Prostate gland (tissue), 2 donors: Measurements from ENCODE around the gene KLF4.

ENCODE experiments used
- POLR2A ChIP-seq: fragments of 450-650 bp; IDR thresholded peaks from one replicate; pipeline ENCODE4 v1.6.1; 2016; ENCODE audit warnings: antibody characterized with exemption, mild to moderate bottlenecking
- POLR2AphosphoS5 ChIP-seq: sonication (generic); formaldehyde crosslinking; IDR thresholded peaks from one replicate; pipeline ENCODE4 v1.6.1; 2017; ENCODE audit warnings: antibody characterized with exemption
- TF ChIP-seq, protein P1 (sequence below), 4 experiments: fragments of 200-600 bp in 2 of 4; fragments of 450-650 bp in 2 of 4; sonication (generic) in 2 of 4; IDR thresholded peaks; 1 replicate in 3 of 4; 2 replicates in 1 of 4; pipeline ENCODE4 v1.5.1; 2016 to 2019; ENCODE audit warnings: antibody characterized with exemption in 4 of 4, mild to moderate bottlenecking in 2 of 4, moderate library complexity in 2 of 4

DNA sequence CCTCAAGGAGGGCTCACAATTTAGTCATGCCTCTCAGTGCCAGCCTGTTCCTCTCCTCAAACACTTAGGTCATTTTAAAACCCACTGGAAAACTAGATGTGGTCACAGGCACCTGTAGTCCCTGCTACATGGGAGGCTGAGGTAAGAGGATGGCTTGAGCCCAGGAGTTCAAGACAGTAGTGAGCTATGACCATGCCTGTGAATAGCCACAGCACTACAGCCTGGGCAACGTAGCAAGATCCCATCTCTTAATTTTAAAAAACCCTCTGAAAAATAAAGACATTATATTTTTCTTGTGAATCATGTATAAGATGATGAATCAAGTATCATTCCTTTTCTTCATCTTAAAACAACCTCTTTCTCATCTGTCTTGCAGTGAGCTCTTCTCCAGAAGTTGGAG lies 45.8 kb downstream of the KLF4 start:
- TF ChIP-seq, protein P1, sequence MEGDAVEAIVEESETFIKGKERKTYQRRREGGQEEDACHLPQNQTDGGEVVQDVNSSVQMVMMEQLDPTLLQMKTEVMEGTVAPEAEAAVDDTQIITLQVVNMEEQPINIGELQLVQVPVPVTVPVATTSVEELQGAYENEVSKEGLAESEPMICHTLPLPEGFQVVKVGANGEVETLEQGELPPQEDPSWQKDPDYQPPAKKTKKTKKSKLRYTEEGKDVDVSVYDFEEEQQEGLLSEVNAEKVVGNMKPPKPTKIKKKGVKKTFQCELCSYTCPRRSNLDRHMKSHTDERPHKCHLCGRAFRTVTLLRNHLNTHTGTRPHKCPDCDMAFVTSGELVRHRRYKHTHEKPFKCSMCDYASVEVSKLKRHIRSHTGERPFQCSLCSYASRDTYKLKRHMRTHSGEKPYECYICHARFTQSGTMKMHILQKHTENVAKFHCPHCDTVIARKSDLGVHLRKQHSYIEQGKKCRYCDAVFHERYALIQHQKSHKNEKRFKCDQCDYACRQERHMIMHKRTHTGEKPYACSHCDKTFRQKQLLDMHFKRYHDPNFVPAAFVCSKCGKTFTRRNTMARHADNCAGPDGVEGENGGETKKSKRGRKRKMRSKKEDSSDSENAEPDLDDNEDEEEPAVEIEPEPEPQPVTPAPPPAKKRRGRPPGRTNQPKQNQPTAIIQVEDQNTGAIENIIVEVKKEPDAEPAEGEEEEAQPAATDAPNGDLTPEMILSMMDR (IDR thresholded peaks at IDR 0.05): no peak
- no peak for TF ChIP-seq POLR2A
- no peak for TF ChIP-seq POLR2AphosphoS5
